Body of pancreas (tissue), 4 donors: Measurements from ENCODE around the gene CENPC.

Experiments used
- CTCF ChIP-seq, 7 experiments: fragments of 450-650 bp in 4 of 7; fragments of 200-600 bp in 3 of 7; sonication (generic) in 3 of 7; IDR thresholded peaks; one replicate each; pipeline ENCODE4 v1.5.1; 2016 to 2019; ENCODE audit warnings: antibody characterized with exemption in 7 of 7
- POLR2A ChIP-seq, 3 donors: fragments of 450-650 bp; IDR thresholded peaks; one replicate each; pipeline ENCODE4 v1.6.1; 2016; ENCODE audit warnings: antibody characterized with exemption in 3 of 3, mild to moderate bottlenecking in 2 of 3

- TF ChIP-seq CTCF (IDR thresholded peaks at IDR 0.05) (no peak), POLR2A (IDR thresholded peaks at IDR 0.05) (no peak)
These were observed 12.2 kb downstream of the CENPC start for GRCh38 chr4:67533112-67533511.
